Stomach (tissue), 4 donors: ENCODE data around the gene IL4R.

Experiments
- CTCF ChIP-seq, 7 experiments: fragments of 450-650 bp in 4 of 7; fragments of 200-600 bp in 3 of 7; sonication (generic) in 3 of 7; IDR thresholded peaks; one replicate each; pipeline ENCODE4 v1.5.1; 2016 to 2019; ENCODE audit warnings: antibody characterized with exemption in 7 of 7, control low read depth in 2 of 7, mild to moderate bottlenecking in 1 of 7
- EP300 ChIP-seq: sonication (generic); formaldehyde crosslinking; IDR thresholded peaks from one replicate; pipeline ENCODE4 v1.6.1; 2017; ENCODE audit warnings: antibody characterized with exemption
- POLR2A ChIP-seq, 4 donors: fragments of 450-650 bp; IDR thresholded peaks; one replicate each; pipeline ENCODE4 v1.6.1; 2016; ENCODE audit warnings: antibody characterized with exemption in 4 of 4, control low read depth in 2 of 4, mild to moderate bottlenecking in 1 of 4, moderate library complexity in 1 of 4
- POLR2AphosphoS5 ChIP-seq, 3 donors: sonication (generic); formaldehyde crosslinking; IDR thresholded peaks; one replicate each; pipeline ENCODE4 v1.6.1; 2016; ENCODE audit warnings: antibody characterized with exemption in 3 of 3

- TF ChIP-seq EP300 (no peak), CTCF (IDR thresholded peaks at IDR 0.05) (no peak), POLR2A (IDR thresholded peaks at IDR 0.05) (no peak), POLR2AphosphoS5 (IDR thresholded peaks at IDR 0.05) (no peak)
Observed at GRCh38 chr16:27398894-27399853, 85.4 kb downstream of the IL4R start.
